HG03045 (cell line): ENCODE data around the gene RO60.
A peak's percentile ranks its signal among the peaks of the same experiment; 100 is the strongest.

Experiments used
- ATAC-seq: cut with Tn5 transposase; IDR thresholded peaks from one replicate; pipeline ENCODE4 v1.9.1; 2021; ENCODE audit warnings: mild to moderate bottlenecking, moderate library complexity; ENCODE audit not compliant: unreplicated experiment

Gene RO60

DNA sequence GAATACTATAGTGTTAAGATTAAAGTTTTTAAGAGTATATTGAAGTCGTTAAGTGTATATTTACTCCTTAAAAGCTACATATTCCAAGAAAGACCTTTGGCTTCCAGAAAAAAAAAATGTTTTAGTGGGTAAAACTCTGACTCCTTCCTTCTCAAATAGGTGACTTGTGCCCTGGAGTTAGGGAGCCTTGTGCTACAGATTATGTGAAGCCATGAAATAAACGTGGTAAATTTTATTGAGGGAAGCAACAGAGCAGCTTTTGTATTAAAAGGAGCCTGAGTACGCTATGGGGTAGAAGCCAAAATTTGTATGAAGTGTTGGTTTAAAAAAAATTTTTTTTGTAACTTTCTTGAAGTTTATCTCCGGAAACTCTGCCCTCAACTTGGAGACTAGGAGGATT is 994 bp downstream of the RO60 start:
- no peak for ATAC-seq

DNA sequence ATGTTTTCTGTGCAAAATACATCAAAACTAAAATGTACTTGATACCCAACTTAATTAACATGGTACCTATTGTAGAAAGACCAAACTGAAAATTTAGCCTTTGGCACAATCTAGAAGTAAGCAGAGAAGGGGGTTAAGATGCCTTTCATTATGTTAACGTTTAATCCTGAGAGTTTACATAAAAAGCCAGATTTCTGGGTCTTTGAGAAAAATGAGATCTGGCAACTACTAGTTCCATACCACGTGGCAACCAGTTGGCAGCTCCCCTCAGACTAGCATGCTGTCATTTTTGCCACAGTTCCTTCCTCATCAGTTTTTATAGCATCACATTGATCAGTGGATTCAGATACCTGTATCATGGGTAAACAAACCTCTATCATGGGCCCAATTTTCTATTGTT is 1.5 kb downstream of the RO60 start:
- no peak for ATAC-seq

DNA sequence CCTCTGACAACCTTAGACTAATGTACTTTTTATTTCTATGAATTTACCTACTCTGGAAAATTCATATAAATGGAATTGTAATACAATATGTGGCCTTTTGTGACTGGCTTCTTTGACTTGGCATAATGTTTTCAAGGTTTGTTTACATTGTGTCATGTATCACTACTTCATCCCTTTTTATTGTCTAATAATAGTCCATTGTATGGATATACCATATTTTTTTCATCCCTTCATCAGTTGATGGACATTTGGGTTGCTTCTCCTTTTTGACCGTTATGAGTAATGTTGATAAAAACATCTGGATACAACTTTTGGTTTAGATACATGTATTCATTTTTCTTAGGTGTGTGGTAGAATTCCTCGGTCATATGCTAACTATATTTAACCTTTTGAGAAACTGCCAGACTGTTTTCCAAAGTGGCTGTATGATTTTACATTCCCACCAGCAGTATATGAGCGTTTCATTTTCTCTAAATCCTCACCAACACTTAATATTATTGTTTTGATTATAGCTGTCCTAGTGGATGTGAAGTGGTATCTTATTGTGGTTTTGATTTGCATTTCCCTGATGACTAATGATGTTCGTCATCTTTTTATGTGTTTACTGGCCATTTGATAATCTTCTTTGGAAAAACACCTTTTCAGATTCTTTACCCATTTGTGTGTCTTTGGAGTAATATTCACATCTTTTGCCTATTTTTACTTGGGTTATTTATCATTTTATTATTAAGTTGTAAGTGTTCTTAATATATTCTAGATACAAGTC is 3.5 kb downstream of the RO60 start:
- ATAC-seq, result no peak

- ATAC-seq, result no peak
These were observed 6.5 kb downstream of the RO60 start for GRCh38 chr1:193065954-193066353.

- ATAC-seq, result no peak
These were observed 7.2 kb downstream of the RO60 start for GRCh38 chr1:193066606-193067005.

- no peak for ATAC-seq
These were observed 8.6 kb downstream of the RO60 start for GRCh38 chr1:193068013-193068412.

- ATAC-seq, result no peak
These were observed 10.5 kb downstream of the RO60 start for GRCh38 chr1:193069748-193070385.

DNA sequence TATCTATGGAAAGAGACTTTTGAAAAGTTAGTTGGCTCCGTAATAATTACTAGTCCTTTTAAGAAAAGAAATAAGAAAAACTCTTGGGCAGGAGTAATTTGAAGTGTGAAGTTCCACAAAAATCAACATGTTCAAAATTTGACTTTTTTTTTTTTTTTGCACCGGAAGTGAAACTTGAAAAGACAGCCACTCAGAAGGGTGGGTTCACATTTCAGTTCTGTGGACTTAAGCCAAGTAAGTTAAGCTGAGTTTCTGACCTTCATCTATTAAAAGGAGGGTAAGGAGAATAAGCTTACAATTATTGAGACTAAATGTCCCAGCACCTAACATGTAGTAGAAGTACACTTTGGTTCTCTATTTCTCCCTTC is 11.0 kb downstream of the RO60 start:
- ATAC-seq, result no peak

DNA sequence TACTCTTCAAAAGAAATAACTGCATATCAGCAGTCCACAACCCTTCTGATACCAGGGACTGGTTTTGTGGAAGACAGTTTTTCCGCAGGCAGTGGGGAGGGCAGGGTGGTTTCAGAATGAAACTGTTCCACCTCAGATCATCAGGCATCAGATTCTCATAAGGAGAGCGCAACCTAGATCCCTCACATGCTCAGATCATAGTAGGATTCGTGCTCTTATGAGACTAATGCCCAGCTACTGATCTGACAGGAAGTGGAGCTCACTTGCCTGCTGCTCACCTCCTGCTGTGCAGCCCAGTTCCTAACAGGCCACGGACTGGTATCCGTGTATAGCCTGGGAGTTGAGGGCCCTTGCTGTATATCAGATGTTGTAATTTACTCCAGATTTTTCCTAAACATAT is 11.5 kb downstream of the RO60 start:
- ATAC-seq, result peak; percentile 46

GRCh38 chr1:193077991-193078390 is 18.6 kb downstream of the RO60 start:
- ATAC-seq, result no peak

- ATAC-seq, result no peak
These were observed 19.8 kb downstream of the RO60 start for GRCh38 chr1:193079187-193079586.

DNA sequence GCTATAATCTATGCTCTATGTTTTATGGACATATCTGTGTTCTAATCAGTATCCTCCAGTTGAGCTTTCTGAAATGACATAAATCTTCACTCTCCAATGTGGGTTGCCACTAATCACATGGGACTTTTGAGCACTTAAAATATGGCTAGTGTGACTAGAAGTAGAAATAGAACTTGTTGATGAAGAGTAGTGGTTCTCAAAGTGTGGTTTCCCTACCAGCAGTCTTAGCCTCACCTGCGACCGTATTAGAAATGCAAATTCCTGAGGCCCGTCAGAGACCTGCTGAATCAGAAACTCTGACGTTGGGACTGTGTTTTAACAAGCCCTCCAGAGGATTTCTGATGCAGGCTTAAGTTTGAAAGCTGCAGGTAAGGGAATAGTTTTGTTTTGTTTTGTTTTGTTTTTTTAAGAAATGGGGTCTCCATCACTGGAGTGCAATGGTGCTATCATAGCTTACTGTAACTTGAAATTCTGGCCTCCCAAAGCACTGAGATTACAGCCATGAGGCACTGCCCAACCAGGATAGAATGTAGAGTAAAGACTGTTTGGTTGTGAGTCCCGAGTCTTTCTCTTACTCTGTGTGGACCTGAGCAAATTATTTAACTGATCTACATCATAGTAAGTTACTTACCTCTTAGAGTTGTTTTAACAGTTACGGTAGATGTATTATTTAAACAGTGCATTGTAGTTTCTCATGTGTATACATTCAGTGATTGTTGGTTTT is 24.1 kb downstream of the RO60 start:
- peak; percentile 97 for ATAC-seq

DNA sequence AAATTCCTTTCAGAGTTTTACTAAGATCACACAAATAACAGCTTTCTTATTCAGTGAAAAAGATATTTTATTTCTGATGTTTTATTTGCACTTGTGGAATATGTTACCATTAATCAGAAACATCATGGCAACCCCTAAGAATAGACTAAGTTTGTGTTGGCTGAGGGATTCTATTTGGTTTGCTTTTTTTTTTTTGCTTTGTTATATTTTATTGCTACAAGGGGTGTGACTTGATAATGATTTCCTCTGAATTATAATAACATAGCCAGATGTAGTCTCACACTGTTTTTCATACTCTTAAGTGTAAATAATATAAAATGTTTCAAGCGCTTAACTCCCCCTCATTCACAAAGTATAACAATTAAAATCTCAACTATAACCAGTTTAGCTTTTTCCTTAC is 25.9 kb downstream of the RO60 start:
- no peak for ATAC-seq

- ATAC-seq, result no peak
These were observed 26.9 kb downstream of the RO60 start for GRCh38 chr1:193086342-193086741.

GRCh38 chr1:193087893-193088292 is 28.5 kb downstream of the RO60 start:
- no peak for ATAC-seq

DNA sequence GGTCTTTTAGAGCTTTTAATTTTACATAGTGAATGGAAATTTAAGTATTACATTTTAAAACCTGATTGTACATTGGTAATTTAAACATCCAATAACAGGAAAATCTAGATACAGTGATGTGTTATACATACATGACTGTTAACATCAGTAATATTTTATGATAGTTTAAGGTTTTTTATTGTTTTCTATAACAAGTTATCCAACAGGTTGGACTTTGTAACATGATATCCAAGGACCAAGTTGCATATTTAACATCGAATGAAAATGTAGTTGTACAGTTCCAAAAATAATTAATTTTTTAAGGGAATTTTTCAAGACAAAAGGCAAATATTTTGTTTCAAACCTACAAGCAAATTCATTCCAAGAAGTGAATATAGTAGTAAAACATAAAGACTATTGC is 31.5 kb downstream of the RO60 start:
- ATAC-seq, result no peak

DNA sequence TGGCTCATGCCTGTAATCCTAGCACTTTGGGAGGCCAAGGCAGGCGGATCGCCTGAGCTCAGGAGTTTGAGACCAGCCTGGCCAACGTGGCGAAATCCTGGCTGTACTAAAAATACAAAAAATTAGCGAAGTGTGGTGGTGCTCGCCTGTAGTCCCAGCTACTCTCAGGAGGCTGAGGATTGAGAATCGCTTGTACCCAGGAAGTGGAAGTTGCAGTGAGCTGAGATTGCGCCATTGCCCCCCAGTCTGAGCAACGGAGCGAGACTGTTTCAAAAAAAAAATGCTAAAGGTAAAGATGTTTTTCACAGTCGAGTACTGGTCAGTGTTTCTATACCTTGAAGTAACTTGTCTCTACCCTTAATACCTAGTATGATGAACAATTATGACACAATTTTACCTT is 34.7 kb downstream of the RO60 start:
- ATAC-seq, result no peak

DNA sequence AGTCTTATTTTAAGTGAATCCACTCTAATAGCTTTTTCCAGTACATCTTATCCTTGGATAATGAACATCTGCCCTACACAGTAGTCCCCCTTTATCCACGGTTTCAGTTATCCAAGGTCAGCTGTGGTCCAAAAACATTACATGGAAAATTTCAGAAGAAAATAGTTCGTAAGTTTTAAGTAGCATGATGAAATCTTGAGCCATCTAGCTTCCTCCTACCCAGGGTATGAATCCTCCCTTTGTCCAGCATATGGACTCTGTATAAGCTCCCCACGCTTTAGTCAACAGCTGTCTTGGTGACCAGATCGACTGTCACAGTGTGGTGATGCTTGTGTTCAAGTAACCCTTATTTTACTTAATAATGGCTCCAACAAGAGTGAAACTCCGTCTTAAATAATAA is 43.2 kb downstream of the RO60 start:
- no peak for ATAC-seq

- ATAC-seq, result no peak
These were observed 44.5 kb downstream of the RO60 start for GRCh38 chr1:193103759-193104501.

GRCh38 chr1:193104502-193104906 is 45.1 kb downstream of the RO60 start:
- peak; percentile 45 for ATAC-seq
